ENCODE results near the gene KLHL13.

KLHL13 gene

DNA sequence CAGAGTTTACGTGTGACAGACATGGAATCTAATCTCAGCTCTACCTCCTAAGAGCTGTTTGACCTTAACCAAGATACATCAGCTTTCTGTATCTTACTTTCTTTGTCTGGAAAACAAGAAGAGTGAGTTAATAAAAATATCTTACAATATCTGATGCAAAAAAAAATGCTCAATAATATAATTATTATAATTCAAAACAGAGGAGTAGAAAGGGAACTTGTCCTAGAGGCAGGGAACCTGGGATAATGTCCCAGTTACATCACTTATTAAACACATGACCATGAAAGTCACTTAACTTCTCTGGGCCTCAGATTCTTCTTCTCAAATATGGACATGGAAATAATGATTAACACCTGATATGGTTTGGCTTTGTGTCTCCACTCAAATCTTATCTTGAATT is 256.1 kb downstream of the KLHL13 start:
- no peak for TF ChIP-seq CTCF (IDR thresholded peaks at IDR 0.05)
- TF ChIP-seq ZFX (IDR thresholded peaks at IDR 0.05; ENCODE audit: borderline replicate concordance) = no peak
- H3K27ac ChIP-seq = no peak overlapping the region

GRCh38 chrX:117854806-117855205 is 261.8 kb downstream of the KLHL13 start:
- no peak for TF ChIP-seq ZFX (IDR thresholded peaks at IDR 0.05; ENCODE audit: borderline replicate concordance)
- no peak for TF ChIP-seq CTCF (IDR thresholded peaks at IDR 0.05)
- no peak overlapping the region for H3K27ac ChIP-seq

DNA sequence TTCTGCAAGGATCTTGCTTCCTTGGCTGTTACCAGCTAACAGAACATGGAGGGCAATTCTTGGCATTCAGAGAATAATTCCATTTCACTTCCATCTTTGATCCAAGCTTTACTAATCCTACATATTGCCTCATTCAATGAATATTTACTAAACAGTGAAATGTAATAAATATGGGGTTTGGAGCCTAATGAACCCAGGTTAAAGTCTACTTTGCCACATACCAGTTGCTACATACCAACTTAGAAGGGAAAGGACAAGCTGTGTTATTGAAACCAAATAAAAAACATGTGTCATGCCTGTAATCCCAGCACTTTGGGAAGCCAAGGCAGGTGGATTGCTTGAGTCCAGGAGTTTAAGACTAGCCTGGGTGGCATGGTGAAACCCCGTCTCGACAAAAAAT is 265.6 kb downstream of the KLHL13 start:
- no peak overlapping the region for H3K27ac ChIP-seq
- TF ChIP-seq CTCF (IDR thresholded peaks at IDR 0.05) = no peak
- no peak for TF ChIP-seq ZFX (IDR thresholded peaks at IDR 0.05; ENCODE audit: borderline replicate concordance)
